Measurements from ENCODE around the gene CDH12.
"Not testable (repeated sequence)": the region's sequence is repeated elsewhere in the genome, so short reads cannot be mapped to it uniquely, and the experiment has no call there.

DNA sequence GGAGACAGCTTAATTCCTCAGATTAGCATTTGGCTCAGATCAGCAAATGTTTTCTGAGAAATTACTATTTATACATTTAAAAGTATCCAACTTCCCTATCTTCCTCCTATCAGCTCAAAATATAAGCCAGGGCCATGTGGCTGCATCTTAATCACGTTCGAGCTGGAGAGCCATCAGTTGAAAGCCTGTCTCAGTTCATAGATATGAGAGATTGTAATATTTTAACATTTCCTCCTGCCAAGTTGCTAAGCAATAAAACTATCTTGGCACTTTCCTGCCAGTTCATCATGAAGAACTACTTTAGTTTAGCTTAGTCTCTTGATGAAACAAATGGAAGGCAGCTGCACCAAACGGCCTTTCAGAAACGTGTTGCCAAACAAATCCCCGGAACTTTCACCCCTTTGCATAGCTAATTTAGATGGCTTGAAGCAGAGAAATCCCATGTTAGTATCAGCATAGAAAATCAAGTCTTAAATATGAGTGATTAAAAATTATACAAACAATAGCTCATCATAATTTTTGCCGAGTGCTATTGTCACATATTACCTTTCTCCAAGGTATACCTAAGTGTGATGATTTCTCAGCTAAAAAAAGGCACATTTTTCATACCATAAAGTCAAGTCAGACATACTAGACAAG lies 713.4 kb downstream of the CDH12 start:
- TF ChIP-seq CTCF (IDR thresholded peaks at IDR 0.05; ENCODE audit: low read length); EZH2 (IDR thresholded peaks at IDR 0.05; ENCODE audit: borderline replicate concordance, low read length): not testable (repeated sequence)

Measured in OCI-LY1 (cell line).